Liver (tissue), 3 donors: ENCODE results near the gene COMMD6.

Experiments used
- CTCF ChIP-seq: fragments of 150-350 bp; IDR thresholded peaks from 2 replicates; pipeline ENCODE4 v1.5.1; 2017; ENCODE audit warnings: improper control_type of control experiment, low read depth, low read length; ENCODE audit not compliant: missing input control
- EGR1 ChIP-seq, 2 donors: IDR thresholded peaks; 2 replicates each; pipeline ENCODE4 v1.6.1; 2016 to 2018; ENCODE audit warnings: antibody characterized with exemption in 2 of 2, low read depth in 2 of 2
- FOXA1 ChIP-seq: IDR thresholded peaks from 2 replicates; pipeline ENCODE4 v1.6.1; 2016; ENCODE audit warnings: antibody characterized with exemption
- GABPA ChIP-seq, 2 donors: IDR thresholded peaks in 1 of 2; conservative IDR thresholded peaks in 1 of 2; 2 replicates each; pipeline ENCODE4 v1.6.1; 2016; ENCODE audit warnings: antibody characterized with exemption in 2 of 2, mild to moderate bottlenecking in 1 of 2, moderate library complexity in 1 of 2
- MAX ChIP-seq: IDR thresholded peaks from 2 replicates; pipeline ENCODE4 v1.6.1; 2016; ENCODE audit warnings: antibody characterized with exemption
- RAD21 ChIP-seq, 2 donors: IDR thresholded peaks; 2 replicates each; pipeline ENCODE4 v1.6.1; 2016; ENCODE audit warnings: antibody characterized with exemption in 2 of 2, mild to moderate bottlenecking in 2 of 2
- REST ChIP-seq: IDR thresholded peaks from 2 replicates; pipeline ENCODE4 v1.6.1; 2016; ENCODE audit warnings: antibody characterized with exemption, mild to moderate bottlenecking
- RXRA ChIP-seq, 2 donors: IDR thresholded peaks; 2 replicates each; pipeline ENCODE4 v1.6.1; 2017 to 2018; ENCODE audit warnings: antibody characterized with exemption in 2 of 2, mild to moderate bottlenecking in 1 of 2
- TAF1 ChIP-seq: conservative IDR thresholded peaks from 2 replicates; pipeline ENCODE4 v1.6.1; 2016; ENCODE audit warnings: antibody characterized with exemption, mild to moderate bottlenecking
- ZBTB33 ChIP-seq: IDR thresholded peaks from 2 replicates; pipeline ENCODE4 v1.6.1; 2016; ENCODE audit warnings: antibody characterized with exemption
- donor health status: healthy.
- donor health status: healthy.

GRCh38 chr13:75489502-75490263, 48.0 kb downstream of the COMMD6 start:
- no peak for TF ChIP-seq CTCF
- TF ChIP-seq EGR1 (IDR thresholded peaks at IDR 0.05; ENCODE audit: low read depth in 2 of 2) = peak in 1 of 2 donors; percentile 63
- peak in 1 of 2 donors; percentile 63 for TF ChIP-seq RXRA (IDR thresholded peaks at IDR 0.05)
- TF ChIP-seq RAD21 (IDR thresholded peaks at IDR 0.05) = peak in 1 of 2 donors; percentile 30
- TF ChIP-seq ZBTB33 = peak; percentile 67
- no peak for TF ChIP-seq TAF1
- TF ChIP-seq MAX = peak; percentile 55
- TF ChIP-seq REST = peak; percentile 35
- no peak for TF ChIP-seq GABPA (IDR thresholded peaks at IDR 0.05 in 1 of 2, conservative IDR thresholded peaks at IDR 0.05 in 1 of 2)
- no peak for TF ChIP-seq FOXA1
